8988T (cell line): ENCODE data around the gene NIPAL1.
"Not testable (repeated sequence)": the region's sequence is repeated elsewhere in the genome, so short reads cannot be mapped to it uniquely, and the experiment has no call there.

ENCODE experiments used
- DNase-seq: peaks from one replicate; pipeline ENCODE4 v3.0.0; 2011

Gene NIPAL1

DNA sequence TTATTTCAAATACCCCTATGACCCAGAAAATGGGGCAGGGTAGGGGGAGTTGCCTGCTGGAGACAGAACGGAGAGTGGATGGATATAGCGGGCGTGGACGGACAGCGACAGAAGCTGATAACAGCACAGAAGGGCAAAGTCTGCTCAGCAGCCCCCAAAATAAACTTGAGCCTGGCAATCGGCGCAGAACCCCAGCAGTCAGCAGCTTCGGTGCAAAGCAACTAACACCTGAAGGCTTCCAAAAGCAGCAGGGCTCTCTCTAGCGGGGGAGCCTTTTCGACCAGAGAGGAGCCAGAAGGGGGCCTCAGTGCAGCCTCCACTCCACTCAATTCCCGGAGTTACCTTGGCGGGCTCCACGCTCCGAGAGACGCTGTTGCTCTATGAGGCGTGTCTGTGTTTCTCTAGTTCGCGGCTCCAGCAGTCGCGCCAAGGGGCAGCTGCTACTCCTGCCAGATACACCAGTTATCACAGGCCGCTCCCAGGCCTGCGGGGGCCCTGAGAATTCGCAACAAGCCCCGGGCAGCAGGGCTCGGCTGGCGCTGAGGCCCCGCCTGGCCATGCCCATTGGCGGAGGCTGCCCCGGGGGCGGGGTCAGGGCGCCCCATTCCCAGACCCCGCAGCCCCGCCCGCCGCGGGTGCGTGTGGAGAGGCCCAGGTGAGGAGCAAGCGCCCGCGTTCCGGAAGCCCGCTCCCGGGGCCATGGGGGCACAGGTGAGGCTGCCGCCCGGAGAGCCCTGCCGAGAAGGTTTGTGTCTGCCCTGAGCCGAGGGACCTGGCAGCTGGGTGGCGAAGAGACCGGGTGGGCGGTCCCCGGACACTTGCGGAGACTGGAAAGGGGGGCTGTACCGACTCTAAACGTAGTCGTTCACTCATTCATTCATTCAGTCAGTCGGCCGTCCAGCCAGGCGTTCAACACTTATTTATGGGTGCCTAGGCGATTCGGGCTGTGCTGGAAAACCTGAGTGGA is at the start of gene NIPAL1, which contains the start of gene CNGA1:
Gene NIPAL1 (plus strand): TSS at position 632 of the 967 bp plus-strand sequence. CDS start 68 bp downstream, at position 700.
Gene CNGA1 (minus strand): TSS at position 541 of the 967 bp plus-strand sequence. CDS start 63,992 bp downstream, outside the sequence.
- peak; percentile 61 for DNase-seq

GRCh38 chr4:47968847-47969246 is 47.7 kb upstream of the NIPAL1 start:
- DNase-seq: no peak

GRCh38 chr4:47972181-47972580 is 44.4 kb upstream of the NIPAL1 start:
- DNase-seq: no peak

- no peak for DNase-seq
Measured at GRCh38 chr4:47972721-47973120, 43.9 kb upstream of the NIPAL1 start.

DNA sequence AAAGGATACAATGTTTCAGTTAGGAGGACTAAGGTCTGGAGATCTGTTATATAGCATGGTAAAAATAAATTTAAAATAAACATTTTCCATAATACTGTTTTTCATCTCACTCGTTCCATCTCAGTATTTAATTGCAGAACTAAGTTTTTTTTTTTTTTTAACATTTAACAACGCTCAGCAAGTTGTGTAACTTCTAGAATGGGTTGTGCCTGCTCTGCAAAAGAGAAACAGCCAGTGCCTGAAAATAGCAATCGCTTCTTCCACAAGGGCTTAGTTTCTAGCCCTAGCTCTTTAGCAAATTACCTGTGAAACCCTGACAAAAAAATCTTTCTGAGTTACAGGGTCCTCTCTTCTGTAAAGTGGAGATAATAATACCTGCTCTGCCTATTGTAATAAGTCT is 42.0 kb upstream of the NIPAL1 start:
- DNase-seq: no peak

GRCh38 chr4:47990145-47990544 is 26.4 kb upstream of the NIPAL1 start:
- DNase-seq: no peak

DNA sequence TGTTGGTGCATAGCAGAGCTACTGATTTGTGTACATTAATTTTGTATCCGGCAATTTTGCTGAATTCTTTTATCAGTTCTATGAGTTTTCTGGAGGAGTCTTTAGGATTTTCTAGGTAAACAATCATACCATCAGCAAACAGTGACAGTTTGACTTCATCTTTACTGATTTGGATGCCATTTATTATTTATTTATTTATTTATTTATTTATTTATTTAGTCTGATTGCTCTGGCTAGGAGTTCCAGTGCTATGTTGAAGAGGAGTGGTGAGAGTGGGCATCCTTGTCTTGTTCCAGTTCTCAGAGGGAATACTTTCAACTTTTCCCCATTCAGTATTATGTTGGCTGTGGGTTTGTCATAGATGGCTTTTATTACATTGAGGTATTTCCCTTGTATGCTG is 24.1 kb upstream of the NIPAL1 start:
- DNase-seq: not testable (repeated sequence)

- DNase-seq: no peak
Measured at GRCh38 chr4:47996021-47996420, 20.6 kb upstream of the NIPAL1 start.

DNA sequence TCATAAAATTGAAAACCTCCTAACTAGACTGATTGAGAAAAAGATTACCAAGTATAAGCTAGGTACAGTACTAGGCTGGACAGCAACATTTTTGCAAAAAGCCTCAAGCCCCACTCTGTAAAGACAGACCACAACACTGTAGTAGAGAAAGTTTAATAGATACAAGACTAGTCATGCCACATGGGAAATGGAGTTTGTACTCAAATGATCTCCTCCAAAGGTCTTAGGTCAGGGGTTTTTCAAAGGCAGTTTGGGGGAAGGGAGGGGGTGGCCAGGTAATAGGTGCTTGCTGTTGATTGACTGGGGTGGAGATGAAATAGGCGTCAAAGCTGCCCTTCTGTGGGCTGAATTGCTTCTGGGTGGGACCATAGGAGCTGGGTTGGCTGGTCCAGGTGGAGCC is 14.3 kb upstream of the NIPAL1 start:
- no peak for DNase-seq

- not testable (repeated sequence) for DNase-seq
Measured at GRCh38 chr4:48003568-48003967, 13.0 kb upstream of the NIPAL1 start.

DNA sequence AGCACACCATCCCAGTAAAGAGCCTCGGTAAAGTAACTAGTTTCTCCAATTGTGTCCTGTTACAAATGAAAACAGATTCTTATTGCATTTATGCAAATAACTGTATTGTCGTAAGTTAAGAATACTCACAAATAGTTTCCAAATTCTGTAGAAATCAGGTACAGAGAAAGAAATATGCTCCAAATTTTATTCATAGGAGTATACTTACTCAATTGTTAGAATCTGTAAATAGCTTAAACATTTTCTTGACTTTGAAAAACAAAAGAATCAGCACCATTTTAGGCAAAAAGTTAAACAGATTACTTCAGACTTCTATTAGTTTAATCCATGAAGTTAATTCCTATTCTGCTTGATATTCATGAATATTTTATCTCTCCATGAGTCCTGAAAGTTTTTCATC is 10.8 kb upstream of the NIPAL1 start:
- DNase-seq: no peak

DNA sequence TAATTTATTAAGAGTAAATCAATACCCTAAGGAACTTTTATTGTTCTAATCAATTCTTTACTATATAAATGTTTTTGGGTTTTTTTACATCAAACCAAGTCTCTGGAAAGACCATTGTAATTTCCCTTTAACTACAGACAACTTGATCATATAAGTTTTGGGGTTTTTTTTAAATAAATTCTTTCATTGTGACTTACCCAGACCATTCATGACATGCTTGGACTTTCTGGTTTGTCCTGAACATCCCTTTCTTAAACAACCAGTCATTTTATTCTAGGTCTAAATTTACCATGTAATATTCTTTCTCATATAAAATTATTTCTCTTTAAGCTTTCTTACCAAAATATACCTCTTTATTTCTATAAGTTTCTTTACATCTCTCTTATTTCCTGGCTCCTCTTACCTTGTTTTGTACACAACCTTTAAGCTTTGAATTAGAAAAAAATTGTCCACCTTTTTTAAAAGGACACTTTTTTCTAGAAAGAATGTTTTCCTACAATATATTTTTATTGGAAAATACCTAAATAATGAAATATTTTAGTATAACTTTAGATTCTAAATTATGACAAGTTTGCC is 8.5 kb upstream of the NIPAL1 start:
- DNase-seq: no peak

DNA sequence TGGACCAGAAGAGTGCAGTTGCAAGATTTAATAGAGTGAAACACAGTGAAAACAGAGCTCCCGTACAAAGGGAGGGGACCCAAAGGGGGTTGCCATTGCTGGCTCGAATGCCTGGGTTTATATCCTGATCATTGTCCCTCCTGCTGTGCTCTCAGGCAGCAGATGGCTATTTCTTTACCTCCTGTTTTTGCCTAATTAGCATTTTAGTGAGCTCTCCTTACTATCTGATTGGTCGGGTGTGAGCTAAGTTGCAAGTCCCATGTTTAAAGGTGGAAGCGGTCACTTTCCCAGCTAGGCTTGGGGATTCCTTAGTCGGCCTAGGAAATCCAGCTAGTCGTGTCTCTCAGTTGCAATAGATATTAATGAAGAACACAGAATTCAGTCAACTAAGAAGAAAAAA is 5.7 kb upstream of the NIPAL1 start:
- not testable (repeated sequence) for DNase-seq

DNA sequence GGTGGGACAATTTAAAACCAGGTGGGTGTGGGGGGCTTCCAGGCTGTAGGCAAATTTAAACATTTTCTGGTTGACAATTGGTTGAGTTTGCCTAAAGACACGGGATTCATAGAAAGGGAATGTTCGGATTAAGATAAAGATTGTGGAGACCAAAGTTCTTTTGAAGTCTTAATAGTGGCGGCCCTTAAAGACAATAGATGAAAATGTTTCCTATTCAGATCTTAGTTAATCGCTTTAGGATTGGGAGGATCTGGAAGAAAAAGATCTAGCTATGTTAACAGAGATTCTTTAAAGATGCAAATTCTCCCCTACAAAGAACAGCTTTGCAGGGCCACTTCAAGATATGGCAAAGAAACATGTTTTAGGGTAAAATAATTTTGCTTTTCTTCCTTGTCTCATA is 4.8 kb upstream of the NIPAL1 start:
- DNase-seq: no peak

DNA sequence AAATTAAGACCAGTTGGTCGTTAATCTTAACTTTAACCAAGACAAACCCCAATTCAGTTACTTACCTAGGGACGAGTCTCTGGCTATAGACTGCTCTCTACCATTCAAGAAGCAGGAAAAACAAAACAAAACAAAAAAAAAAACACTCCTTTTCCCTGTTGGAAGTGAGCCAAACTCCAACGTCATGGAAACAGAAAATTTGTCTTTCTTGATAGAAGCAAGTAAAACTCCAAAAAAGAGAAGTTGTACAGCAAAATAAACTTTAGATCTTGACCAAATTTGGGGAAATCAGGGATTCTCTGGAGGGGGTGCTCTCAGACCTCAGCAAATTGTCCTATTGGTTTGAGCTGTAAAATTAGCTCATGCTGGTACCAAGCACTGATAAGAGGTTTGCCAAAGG is 3.7 kb upstream of the NIPAL1 start:
- DNase-seq: no peak

- no peak for DNase-seq
Measured at GRCh38 chr4:48015216-48015615, 1.4 kb upstream of the NIPAL1 start.

DNA sequence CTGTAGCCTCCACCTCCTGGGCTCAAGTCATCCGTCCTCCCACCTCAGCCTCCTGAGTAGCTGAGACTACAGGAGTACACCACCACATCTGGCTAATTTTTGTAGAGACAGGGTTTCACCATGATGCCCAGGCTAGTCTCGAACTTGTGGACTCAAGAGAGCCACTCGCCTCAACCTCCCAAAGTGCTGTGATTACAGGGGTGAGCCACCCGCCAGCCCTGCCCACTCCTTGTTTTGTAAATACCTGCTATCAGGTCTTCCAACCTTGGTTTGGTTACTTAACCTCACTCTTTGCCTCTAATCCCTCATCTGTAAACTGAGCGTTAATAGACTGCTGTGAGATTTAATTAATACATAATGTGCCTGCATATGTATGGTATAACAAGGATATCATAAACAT is 894 bp upstream of the NIPAL1 start:
- DNase-seq: no peak

- DNase-seq: peak; percentile 53
Measured at GRCh38 chr4:48017108-48017571, 568 bp downstream of the NIPAL1 start.

GRCh38 chr4:48018112-48018511 is 1.5 kb downstream of the NIPAL1 start:
- no peak for DNase-seq

DNA sequence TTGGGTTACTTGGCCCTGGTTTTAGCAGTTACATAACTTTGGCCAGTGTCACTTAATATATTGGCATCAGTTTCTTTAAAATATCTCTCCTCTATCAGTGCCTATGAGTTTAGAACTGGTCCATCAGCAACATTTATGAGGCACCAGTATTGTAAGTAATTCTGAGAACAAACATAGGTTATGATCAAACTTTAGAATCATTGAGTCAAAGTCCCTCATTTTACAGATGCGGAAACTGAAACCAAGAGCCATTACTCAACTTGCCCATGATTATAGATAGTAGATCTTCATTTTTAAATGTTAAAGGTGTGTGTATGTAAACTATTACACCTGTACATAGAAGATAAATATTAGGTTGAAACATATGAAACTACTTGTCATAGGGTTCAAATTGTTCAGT is 4.5 kb downstream of the NIPAL1 start:
- no peak for DNase-seq

DNA sequence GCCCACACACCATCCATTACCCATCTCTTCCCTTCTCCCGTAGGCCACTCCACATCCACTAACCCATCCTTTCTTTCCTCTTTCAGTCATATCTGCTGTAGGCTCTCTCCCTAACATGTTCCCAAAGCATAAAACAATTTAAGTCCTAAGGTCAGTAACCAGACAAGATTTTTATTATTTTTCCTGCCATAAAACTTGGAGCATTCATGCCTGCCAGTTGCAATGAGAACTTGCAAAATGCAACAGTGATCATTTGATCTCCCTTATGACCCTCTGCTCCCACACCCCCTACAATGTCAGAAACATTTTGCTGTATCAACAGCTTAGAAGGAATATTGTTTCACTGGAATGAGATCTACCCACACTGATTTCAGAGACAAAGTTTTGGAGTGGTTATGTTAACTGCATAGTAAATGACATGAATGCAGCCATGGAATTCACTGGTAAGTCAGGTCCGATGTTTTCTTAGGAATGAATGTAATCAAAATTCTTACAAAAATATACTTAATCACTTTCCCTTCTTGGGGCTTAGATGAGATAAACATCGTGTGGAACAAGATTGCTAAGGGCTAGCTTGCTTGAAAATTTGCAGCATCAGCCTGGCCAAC is 5.7 kb downstream of the NIPAL1 start:
- DNase-seq: no peak

- DNase-seq: no peak
Measured at GRCh38 chr4:48024522-48024921, 8.0 kb downstream of the NIPAL1 start.

DNA sequence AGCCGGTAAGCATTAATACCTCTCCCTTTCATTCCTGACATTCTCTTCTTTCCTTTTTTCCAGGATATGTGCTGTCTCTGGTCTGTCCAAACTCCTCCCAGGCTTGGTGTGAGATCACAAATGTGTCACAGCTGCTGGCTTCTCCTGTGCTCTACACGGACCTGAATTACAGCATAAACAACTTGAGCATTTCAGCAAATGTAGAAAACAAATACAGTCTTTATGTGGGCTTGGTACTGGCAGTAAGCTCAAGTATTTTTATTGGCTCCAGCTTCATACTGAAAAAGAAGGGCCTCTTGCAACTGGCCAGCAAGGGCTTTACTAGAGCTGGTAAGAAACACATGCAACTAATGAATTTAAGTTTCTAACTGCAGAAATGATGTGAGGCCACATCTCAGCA is 8.4 kb downstream of the NIPAL1 start:
- no peak for DNase-seq

DNA sequence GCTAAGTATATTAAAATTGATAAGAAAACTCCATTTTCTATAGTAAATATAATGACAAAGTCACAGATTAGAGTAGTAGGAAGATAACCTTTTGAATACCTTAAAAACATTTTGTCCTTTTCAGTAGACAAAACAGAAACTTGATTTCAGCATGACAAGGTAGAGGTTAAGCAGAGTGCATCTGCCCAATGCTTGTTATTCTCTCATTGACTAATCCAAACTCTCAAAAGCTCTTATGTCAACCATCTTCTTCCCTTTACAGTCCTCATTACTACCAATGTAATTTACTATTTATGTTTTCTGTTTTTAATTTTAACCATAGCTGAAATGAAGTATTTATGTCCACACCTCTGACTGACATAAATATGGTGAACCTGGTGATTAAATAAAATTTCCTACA is 11.1 kb downstream of the NIPAL1 start:
- DNase-seq: no peak
